ENCODE data around the gene MRPL43. TPM values are rescaled to one million over a fixed set of nuclear protein-coding genes. Genes with fewer than 3 reads are reported as not detected.

MRPL43 gene
- total and polyA plus RNA-seq, 4 donors: 30.5 to 76.0 (median 57.8) TPM

- peaks cover 4 to 22% (median 15%) of the 10 kb centered on the region in 4 donors for H3K4me1 ChIP-seq (ENCODE audit: control insufficient read depth in 4 of 4, insufficient read depth in 4 of 4, low read length in 3 of 4)
- H3K36me3 ChIP-seq (ENCODE audit: control insufficient read depth in 4 of 4, insufficient read depth in 3 of 4, low read depth in 1 of 4, low read length in 3 of 4): peaks cover 0 to 25% (median 18%) of the 10 kb centered on the region in 4 donors
- H3K4me3 ChIP-seq (ENCODE audit: low read depth in 1 of 3, low read length in 3 of 3): no peak overlapping the region
- H3K9ac ChIP-seq (ENCODE audit: low read depth in 1 of 2, low read length in 2 of 2): no peak overlapping the region
- TF ChIP-seq HNF4A (conservative IDR thresholded peaks at IDR 0.05) (peak; percentile 75 to 91), EGR1 (IDR thresholded peaks at IDR 0.05; ENCODE audit: low read depth in 2 of 2) (no peak), MAX (IDR thresholded peaks at IDR 0.05) (no peak), REST (IDR thresholded peaks at IDR 0.05) (no peak), TAF1 (conservative IDR thresholded peaks at IDR 0.05) (no peak), SP1 (IDR thresholded peaks at IDR 0.05) (peak; percentile 15), CTCF (IDR thresholded peaks at IDR 0.05; ENCODE audit: low read depth, low read length, missing input control) (no peak), JUND (IDR thresholded peaks at IDR 0.05) (no peak), ATF3 (IDR thresholded peaks at IDR 0.05) (no peak), RXRA (IDR thresholded peaks at IDR 0.05) (no peak)
- no peaks in the 10 kb centered on the region for H3K9me3 ChIP-seq (ENCODE audit: control insufficient read depth in 4 of 4, low read length in 3 of 4)
- 76% methylated on average over 1 of the region's 1 CpG for WGBS
- no peak for DNase-seq (ENCODE audit: low spot score)
- no peak overlapping the region for H3K27ac ChIP-seq (ENCODE audit: low read depth in 1 of 2, low read length in 2 of 2)
- no peaks in the 10 kb centered on the region for H3K27me3 ChIP-seq (ENCODE audit: control insufficient read depth in 4 of 4, insufficient read depth in 4 of 4, low read length in 3 of 4)
Measured at GRCh38 chr10:100963826-100964225, 23.5 kb downstream of the MRPL43 start.

GRCh38 chr10:100962351-100963080 lies 24.8 kb downstream of the MRPL43 start:
- H3K9ac ChIP-seq (ENCODE audit: low read depth in 1 of 2, low read length in 2 of 2): no peak overlapping the region
- no peak for TF ChIP-seq ATF3 (IDR thresholded peaks at IDR 0.05)
- TF ChIP-seq EGR1 (IDR thresholded peaks at IDR 0.05; ENCODE audit: low read depth in 2 of 2): no peak
- no peak for TF ChIP-seq NR2F2 (IDR thresholded peaks at IDR 0.05)
- no peak for TF ChIP-seq MAX (IDR thresholded peaks at IDR 0.05)
- TF ChIP-seq RXRA (IDR thresholded peaks at IDR 0.05): no peak
- no peak for TF ChIP-seq HNF4G (IDR thresholded peaks at IDR 0.05)
- no peak for TF ChIP-seq ZBTB33 (IDR thresholded peaks at IDR 0.05)
- TF ChIP-seq FOXA1 (IDR thresholded peaks at IDR 0.05): no peak
- no peak for TF ChIP-seq GABPA (IDR thresholded peaks at IDR 0.05 in 1 of 2, conservative IDR thresholded peaks at IDR 0.05 in 1 of 2)
- H3K9me3 ChIP-seq (ENCODE audit: control insufficient read depth in 4 of 4, low read length in 3 of 4): no peaks in the 10 kb centered on the region
- peaks cover under 1 to 37% (median 26%) of the 10 kb centered on the region in 4 donors for H3K36me3 ChIP-seq (ENCODE audit: control insufficient read depth in 4 of 4, insufficient read depth in 3 of 4, low read depth in 1 of 4, low read length in 3 of 4)
- no peak overlapping the region for H3K4me3 ChIP-seq (ENCODE audit: low read depth in 1 of 3, low read length in 3 of 3)
- H3K4me1 ChIP-seq (ENCODE audit: control insufficient read depth in 4 of 4, insufficient read depth in 4 of 4, low read length in 3 of 4): peaks cover 0 to 13% (median 7%) of the 10 kb centered on the region in 4 donors
- DNase-seq (ENCODE audit: low spot score): no peak
- no peak overlapping the region for H3K27ac ChIP-seq (ENCODE audit: low read depth in 1 of 2, low read length in 2 of 2)
- WGBS: 79% methylated on average over 4 of the region's 4 CpGs
- H3K27me3 ChIP-seq (ENCODE audit: control insufficient read depth in 4 of 4, insufficient read depth in 4 of 4, low read length in 3 of 4): no peaks in the 10 kb centered on the region
